Measurements from ENCODE around the gene ZFP36. TPM values are rescaled to one million over a fixed set of nuclear protein-coding genes. Genes with fewer than 3 reads are reported as not detected.

Gene ZFP36
- total RNA-seq, 2 donors from 2014 or later: 315 to 699 TPM

DNA sequence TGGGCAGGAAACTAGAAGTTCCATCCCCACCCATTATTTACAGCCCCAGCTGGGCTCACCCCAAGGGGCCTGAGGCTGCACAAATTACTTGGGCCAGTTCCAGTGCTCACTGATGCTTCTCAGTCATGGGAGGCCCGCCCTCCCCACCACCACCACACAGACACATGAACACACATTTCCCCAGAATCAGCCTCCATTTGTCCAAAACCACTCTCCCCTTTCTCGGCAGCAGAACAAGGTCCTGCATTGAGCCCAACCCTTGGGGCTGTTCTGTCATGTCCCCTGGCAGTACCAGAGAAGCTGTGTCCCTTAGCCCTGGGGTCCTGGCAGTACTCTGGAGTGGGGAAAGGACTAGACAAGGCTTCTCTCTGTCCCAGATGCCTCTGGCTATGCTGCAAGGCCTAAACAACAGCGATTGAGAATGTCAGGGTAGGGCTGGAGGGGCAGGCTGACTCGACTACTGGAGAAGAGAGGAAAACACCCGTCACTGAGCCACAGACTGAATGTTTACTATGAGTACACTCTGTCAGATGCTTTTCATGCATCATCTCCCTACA lies 42.7 kb upstream of the ZFP36 start:
- ATAC-seq (ENCODE audit: insufficient number of reproducible peaks, low FRiP score, low read depth): no peak
- H3K36me3 ChIP-seq: peaks cover 17% of the 10 kb centered on the region
- peaks cover 0 to 7% of the 10 kb centered on the region in 2 donors for H3K4me1 ChIP-seq (ENCODE audit: control insufficient read depth in 1 of 2, low read depth in 2 of 2)

DNA sequence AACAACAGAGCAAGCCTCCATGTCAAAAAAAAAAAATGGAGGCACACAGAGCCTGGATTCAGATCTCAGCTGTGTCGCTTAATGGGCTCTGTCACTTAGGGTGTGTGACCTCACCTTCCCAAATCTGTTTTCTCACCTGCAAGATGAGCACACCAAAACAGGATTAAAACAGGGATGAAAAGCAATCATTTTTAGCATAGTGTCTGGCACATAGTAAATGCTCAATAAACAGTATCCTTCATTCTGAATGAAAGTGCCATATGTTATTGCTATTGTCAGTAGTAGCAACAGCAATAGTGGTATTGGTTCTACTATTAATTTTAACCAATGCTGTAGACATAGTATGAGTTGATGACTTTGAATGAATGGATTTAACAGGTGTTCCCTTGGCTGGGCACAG lies 41.1 kb upstream of the ZFP36 start:
- Histone ChIP-seq H3K4me1 (ENCODE audit: control insufficient read depth in 1 of 2, low read depth in 2 of 2) (peaks cover 0 to 7% of the 10 kb centered on the region in 2 donors), H3K27ac (no peak overlapping the region), H3K27me3 (replicated peaks; ENCODE audit: insufficient read depth) (no peaks in the 10 kb centered on the region), H3K36me3 (peaks cover 17% of the 10 kb centered on the region), H3K9me3 (no peaks in the 10 kb centered on the region), H3K4me3 (no peak overlapping the region)
- TF ChIP-seq CTCF (IDR thresholded peaks at IDR 0.05): no peak
- no peak for DNase-seq (ENCODE audit: low spot score)
- ATAC-seq (ENCODE audit: insufficient number of reproducible peaks, low FRiP score, low read depth): no peak

More for the DNA sequence above, 42.7 kb upstream of the ZFP36 start:
- Histone ChIP-seq H3K4me3 (no peak overlapping the region), H3K27me3 (replicated peaks; ENCODE audit: insufficient read depth) (no peaks in the 10 kb centered on the region), H3K9me3 (no peaks in the 10 kb centered on the region), H3K27ac (no peak overlapping the region)
- no peak for TF ChIP-seq CTCF (IDR thresholded peaks at IDR 0.05)
- DNase-seq (ENCODE audit: low spot score): no peak

GRCh38 chr19:39369200-39369599 lies 37.4 kb upstream of the ZFP36 start:
- Histone ChIP-seq H3K27ac (no peak overlapping the region), H3K27me3 (replicated peaks; ENCODE audit: insufficient read depth) (no peaks in the 10 kb centered on the region), H3K4me1 (ENCODE audit: control insufficient read depth in 1 of 2, low read depth in 2 of 2) (peaks cover 12 to 27% of the 10 kb centered on the region in 2 donors), H3K4me3 (no peak overlapping the region), H3K36me3 (peaks cover 10% of the 10 kb centered on the region), H3K9me3 (no peaks in the 10 kb centered on the region)
- ATAC-seq (ENCODE audit: insufficient number of reproducible peaks, low FRiP score, low read depth) (no peak), DNase-seq (ENCODE audit: low spot score) (no peak)
- TF ChIP-seq CTCF (IDR thresholded peaks at IDR 0.05): no peak

- H3K27me3 ChIP-seq (replicated peaks; ENCODE audit: insufficient read depth): no peaks in the 10 kb centered on the region
- H3K4me1 ChIP-seq (ENCODE audit: control insufficient read depth in 1 of 2, low read depth in 2 of 2): peaks cover 12 to 28% of the 10 kb centered on the region in 2 donors
- DNase-seq (ENCODE audit: low spot score): no peak
- H3K27ac ChIP-seq: peak overlapping the region; percentile 70 to 99
- peaks cover 13% of the 10 kb centered on the region for H3K36me3 ChIP-seq
- H3K9me3 ChIP-seq: no peaks in the 10 kb centered on the region
- TF ChIP-seq CTCF (IDR thresholded peaks at IDR 0.05): no peak
- no peak for ATAC-seq (ENCODE audit: insufficient number of reproducible peaks, low FRiP score, low read depth)
- H3K4me3 ChIP-seq: no peak overlapping the region
These were observed 35.9 kb upstream of the ZFP36 start for GRCh38 chr19:39370735-39371134.

GRCh38 chr19:39372047-39372802 lies 34.4 kb upstream of the ZFP36 start:
- no peak for TF ChIP-seq CTCF (IDR thresholded peaks at IDR 0.05)
- peak; percentile 83 for ATAC-seq (ENCODE audit: insufficient number of reproducible peaks, low FRiP score, low read depth)
- Histone ChIP-seq H3K9me3 (no peaks in the 10 kb centered on the region), H3K27me3 (replicated peaks; ENCODE audit: insufficient read depth) (no peaks in the 10 kb centered on the region), H3K4me3 (peak overlapping the region; percentile 30), H3K4me1 (ENCODE audit: control insufficient read depth in 1 of 2, low read depth in 2 of 2) (peaks cover 12 to 28% of the 10 kb centered on the region in 2 donors), H3K27ac (peak overlapping the region; percentile 98 to 99), H3K36me3 (peaks cover 28% of the 10 kb centered on the region)
- DNase-seq (ENCODE audit: low spot score): peak; percentile 60
